Putamen (tissue), 1 donor: ENCODE results near the gene NRP1.
"Not testable (repeated sequence)": the region's sequence is repeated elsewhere in the genome, so short reads cannot be mapped to it uniquely, and the experiment has no call there.

Experiments
- DNase-seq: peaks from one replicate; pipeline ENCODE4 v3.0.0-alpha.2; 2016; ENCODE audit warnings: low spot score

The NRP1 gene

GRCh38 chr10:33321516-33321915 is 13.0 kb downstream of the NRP1 start:
- DNase-seq, result no peak

GRCh38 chr10:33320288-33320687 is 14.2 kb downstream of the NRP1 start:
- no peak for DNase-seq

GRCh38 chr10:33315891-33316290 is 18.6 kb downstream of the NRP1 start:
- no peak for DNase-seq

GRCh38 chr10:33314811-33315561 is 19.5 kb downstream of the NRP1 start:
- no peak for DNase-seq

- DNase-seq, result no peak
Observed at GRCh38 chr10:33311640-33312039, 22.8 kb downstream of the NRP1 start.

GRCh38 chr10:33310853-33311252 is 23.6 kb downstream of the NRP1 start:
- DNase-seq, result no peak

- no peak for DNase-seq
Observed at GRCh38 chr10:33309406-33309805, 25.1 kb downstream of the NRP1 start.

GRCh38 chr10:33307835-33308234 is 26.6 kb downstream of the NRP1 start:
- DNase-seq, result no peak

GRCh38 chr10:33306701-33307519 is 27.6 kb downstream of the NRP1 start:
- no peak for DNase-seq

GRCh38 chr10:33306126-33306525 is 28.3 kb downstream of the NRP1 start:
- DNase-seq, result no peak

- no peak for DNase-seq
Observed at GRCh38 chr10:33304423-33305225, 29.8 kb downstream of the NRP1 start.

- no peak for DNase-seq
Observed at GRCh38 chr10:33303988-33304387, 30.5 kb downstream of the NRP1 start.

- DNase-seq, result peak; percentile 16
Observed at GRCh38 chr10:33302208-33302829, 32.1 kb downstream of the NRP1 start.

GRCh38 chr10:33301097-33301789 is 33.2 kb downstream of the NRP1 start:
- no peak for DNase-seq

GRCh38 chr10:33300544-33300943 is 33.9 kb downstream of the NRP1 start:
- DNase-seq, result not testable (repeated sequence)

GRCh38 chr10:33298893-33299292 is 35.6 kb downstream of the NRP1 start:
- no peak for DNase-seq

GRCh38 chr10:33298110-33298509 is 36.4 kb downstream of the NRP1 start:
- no peak for DNase-seq

- no peak for DNase-seq
Observed at GRCh38 chr10:33295851-33296250, 38.6 kb downstream of the NRP1 start.

- DNase-seq, result no peak
Observed at GRCh38 chr10:33293531-33294170, 40.8 kb downstream of the NRP1 start.

- no peak for DNase-seq
Observed at GRCh38 chr10:33293076-33293475, 41.4 kb downstream of the NRP1 start.

GRCh38 chr10:33291053-33291592 is 43.3 kb downstream of the NRP1 start:
- DNase-seq, result no peak
